Measurements from ENCODE around the gene AGO1. TPM values are rescaled to one million over a fixed set of nuclear protein-coding genes. Genes with fewer than 3 reads are reported as not detected.
"Not testable (repeated sequence)": the region's sequence is repeated elsewhere in the genome, so short reads cannot be mapped to it uniquely, and the experiment has no call there.

Gene AGO1
- total RNA-seq, 2 experiments from 2014 or later: 15.2 to 16.3 TPM

GRCh38 chr1:35959304-35959703 is 76.3 kb downstream of the AGO1 start:
- POLR2A ChIA-PET: interaction anchor here (1.2 kb wide), 1 partner anchor 29 kb away, joined by 3 read pairs; the partner anchor contains the start of gene AGO3
- intact Hi-C loops (cut with DNase I, micrococcal nuclease): no loop called here

DNA sequence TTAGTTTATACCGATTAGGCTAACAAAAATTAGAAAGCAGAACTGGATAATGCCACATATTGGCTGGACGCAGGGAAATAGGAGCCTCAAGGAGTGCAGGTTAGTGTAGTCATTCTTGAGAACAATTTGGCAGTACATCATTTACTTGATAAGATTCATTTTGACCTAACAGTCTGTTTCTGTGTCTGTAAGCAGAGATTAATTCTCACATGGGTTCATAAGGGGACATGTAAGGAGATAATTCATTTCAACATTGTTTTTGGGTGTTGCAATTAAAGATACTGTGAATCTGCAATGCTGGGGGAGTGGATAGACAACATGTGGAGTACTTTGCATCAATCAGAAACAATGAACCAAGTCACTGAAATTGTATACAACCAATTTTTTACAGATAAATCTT is 79.9 kb downstream of the AGO1 start:
- CTCF ChIA-PET: no interaction called here
- H3K27ac Mint-ChIP-seq: no peak overlapping the region
- H3K36me3 Mint-ChIP-seq (ENCODE audit: low read depth): peaks cover 28% of the 10 kb centered on the region
- Histone ChIP-seq H3K36me3 (ENCODE audit: insufficient read depth, low read length) (no peaks in the 10 kb centered on the region), H3K4me3 (ENCODE audit: low read length) (no peak overlapping the region), H3K4me1 (ENCODE audit: insufficient read depth, low read length) (no peaks in the 10 kb centered on the region), H3K9me3 (ENCODE audit: control insufficient read depth in 1 of 2, insufficient read depth in 1 of 2, low read length in 2 of 2) (no peaks in the 10 kb centered on the region), H3K27me3 (ENCODE audit: control insufficient read depth in 1 of 2, insufficient read depth in 2 of 2, low read length in 2 of 2) (no peaks in the 10 kb centered on the region), H3K27ac (ENCODE audit: low read depth in 1 of 2, low read length in 2 of 2) (no peak overlapping the region)
- ATAC-seq (ENCODE audit: poor library complexity) (no peak), DNase-seq (no peak)
- H3K9me3 Mint-ChIP-seq: peaks cover 3% of the 10 kb centered on the region
- no peak overlapping the region for H3K4me3 Mint-ChIP-seq
- no peaks in the 10 kb centered on the region for H3K27me3 Mint-ChIP-seq
- POLR2A ChIA-PET: no interaction called here
- peaks cover 12% of the 10 kb centered on the region for H3K4me1 Mint-ChIP-seq (ENCODE audit: low read depth)
- no peak for TF ChIP-seq CTCF (IDR thresholded peaks at IDR 0.05)
- intact Hi-C loops (cut with DNase I, micrococcal nuclease): no loop called here

More at GRCh38 chr1:35959304-35959703, 76.3 kb downstream of the AGO1 start:
- Histone ChIP-seq H3K9me3 (ENCODE audit: control insufficient read depth in 1 of 2, insufficient read depth in 1 of 2, low read length in 2 of 2) (no peaks in the 10 kb centered on the region), H3K36me3 (ENCODE audit: insufficient read depth, low read length) (peaks cover 6% of the 10 kb centered on the region), H3K4me1 (ENCODE audit: insufficient read depth, low read length) (no peaks in the 10 kb centered on the region), H3K27ac (ENCODE audit: low read depth in 1 of 2, low read length in 2 of 2) (no peak overlapping the region), H3K27me3 (ENCODE audit: control insufficient read depth in 1 of 2, insufficient read depth in 2 of 2, low read length in 2 of 2) (no peaks in the 10 kb centered on the region), H3K4me3 (ENCODE audit: low read length) (no peak overlapping the region)
- H3K4me1 Mint-ChIP-seq (ENCODE audit: low read depth): peaks cover 4% of the 10 kb centered on the region
- DNase-seq (no peak), ATAC-seq (ENCODE audit: poor library complexity) (no peak)
- H3K9me3 Mint-ChIP-seq: peaks cover 2% of the 10 kb centered on the region
- peaks cover 27% of the 10 kb centered on the region for H3K36me3 Mint-ChIP-seq (ENCODE audit: low read depth)
- CTCF ChIA-PET: no interaction called here
- H3K27me3 Mint-ChIP-seq: no peaks in the 10 kb centered on the region
- no peak overlapping the region for H3K4me3 Mint-ChIP-seq
- TF ChIP-seq CTCF (IDR thresholded peaks at IDR 0.05): no peak
- H3K27ac Mint-ChIP-seq: no peak overlapping the region

DNA sequence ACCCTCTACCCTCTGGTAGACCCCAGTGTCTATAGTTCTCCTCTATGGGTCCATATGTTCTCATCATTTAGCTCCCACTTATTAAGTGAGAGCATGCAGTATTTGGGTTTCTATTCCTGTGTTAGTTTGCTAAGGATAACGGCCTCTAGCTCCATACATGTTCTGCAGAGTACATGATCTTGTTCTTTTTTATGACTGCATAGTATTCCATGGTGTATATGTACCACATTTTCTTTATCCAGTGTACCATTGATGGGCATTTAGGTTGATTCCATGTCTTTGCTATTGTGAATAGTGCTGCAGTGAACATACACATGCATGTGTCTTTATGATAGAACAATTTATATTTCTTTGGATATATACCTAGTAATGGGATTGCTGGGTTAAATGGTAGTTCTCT is 81.3 kb downstream of the AGO1 start:
- H3K4me3 Mint-ChIP-seq; intact Hi-C loops (cut with DNase I, micrococcal nuclease); POLR2A ChIA-PET; H3K27me3 Mint-ChIP-seq; CTCF ChIA-PET; H3K27me3 ChIP-seq (ENCODE audit: control insufficient read depth in 1 of 2, insufficient read depth in 2 of 2, low read length in 2 of 2); H3K9me3 Mint-ChIP-seq; H3K27ac Mint-ChIP-seq; H3K27ac ChIP-seq (ENCODE audit: low read depth in 1 of 2, low read length in 2 of 2); H3K4me3 ChIP-seq (ENCODE audit: low read length); ATAC-seq (ENCODE audit: poor library complexity); H3K4me1 Mint-ChIP-seq (ENCODE audit: low read depth); H3K9me3 ChIP-seq (ENCODE audit: control insufficient read depth in 1 of 2, insufficient read depth in 1 of 2, low read length in 2 of 2); H3K36me3 ChIP-seq (ENCODE audit: insufficient read depth, low read length); DNase-seq; H3K4me1 ChIP-seq (ENCODE audit: insufficient read depth, low read length): not testable (repeated sequence)
- peaks cover 41% of the 10 kb centered on the region for H3K36me3 Mint-ChIP-seq (ENCODE audit: low read depth)

GRCh38 chr1:35968396-35968795 is 85.4 kb downstream of the AGO1 start:
- CTCF ChIA-PET: no interaction called here
- Mint-ChIP-seq H3K27me3 (no peaks in the 10 kb centered on the region), H3K9me3 (peaks cover 4% of the 10 kb centered on the region), H3K27ac (no peak overlapping the region), H3K36me3 (ENCODE audit: low read depth) (peaks cover 72% of the 10 kb centered on the region), H3K4me3 (no peak overlapping the region), H3K4me1 (ENCODE audit: low read depth) (peaks cover 8% of the 10 kb centered on the region)
- no peak for TF ChIP-seq CTCF (IDR thresholded peaks at IDR 0.05)
- Histone ChIP-seq H3K4me1 (ENCODE audit: insufficient read depth, low read length) (no peaks in the 10 kb centered on the region), H3K9me3 (ENCODE audit: control insufficient read depth in 1 of 2, insufficient read depth in 1 of 2, low read length in 2 of 2) (no peaks in the 10 kb centered on the region), H3K27ac (ENCODE audit: low read depth in 1 of 2, low read length in 2 of 2) (no peak overlapping the region), H3K27me3 (ENCODE audit: control insufficient read depth in 1 of 2, insufficient read depth in 2 of 2, low read length in 2 of 2) (no peaks in the 10 kb centered on the region), H3K36me3 (ENCODE audit: insufficient read depth, low read length) (peaks cover 26% of the 10 kb centered on the region), H3K4me3 (ENCODE audit: low read length) (no peak overlapping the region)
- ATAC-seq (ENCODE audit: poor library complexity): no peak
- POLR2A ChIA-PET: no interaction called here
- no peak for DNase-seq
- intact Hi-C loops (cut with DNase I, micrococcal nuclease): no loop called here

Measured in CD4-positive, alpha-beta T cell (primary cell).